Measurements from ENCODE around the gene KLK14.

Gene KLK14

DNA sequence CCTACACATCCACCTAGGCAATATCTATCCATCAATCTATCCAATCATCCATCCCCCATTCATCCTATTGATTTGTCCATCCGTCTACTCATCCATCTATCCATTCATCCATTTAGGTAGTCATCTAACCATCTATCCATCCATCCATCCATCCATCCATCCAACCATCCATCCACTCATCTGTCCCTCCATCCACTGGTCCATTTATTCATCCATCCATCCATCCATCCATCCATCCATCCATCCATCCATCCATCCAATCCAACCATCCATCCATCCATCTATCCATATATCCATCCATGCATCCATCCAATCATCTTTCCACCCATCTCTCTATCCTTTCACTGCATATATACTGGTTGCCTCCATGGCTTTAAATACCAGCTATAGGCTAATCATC is 21.7 kb downstream of the KLK14 start:
- no peak overlapping the region for H3K27ac Mint-ChIP-seq
- TF ChIP-seq, protein P1, sequence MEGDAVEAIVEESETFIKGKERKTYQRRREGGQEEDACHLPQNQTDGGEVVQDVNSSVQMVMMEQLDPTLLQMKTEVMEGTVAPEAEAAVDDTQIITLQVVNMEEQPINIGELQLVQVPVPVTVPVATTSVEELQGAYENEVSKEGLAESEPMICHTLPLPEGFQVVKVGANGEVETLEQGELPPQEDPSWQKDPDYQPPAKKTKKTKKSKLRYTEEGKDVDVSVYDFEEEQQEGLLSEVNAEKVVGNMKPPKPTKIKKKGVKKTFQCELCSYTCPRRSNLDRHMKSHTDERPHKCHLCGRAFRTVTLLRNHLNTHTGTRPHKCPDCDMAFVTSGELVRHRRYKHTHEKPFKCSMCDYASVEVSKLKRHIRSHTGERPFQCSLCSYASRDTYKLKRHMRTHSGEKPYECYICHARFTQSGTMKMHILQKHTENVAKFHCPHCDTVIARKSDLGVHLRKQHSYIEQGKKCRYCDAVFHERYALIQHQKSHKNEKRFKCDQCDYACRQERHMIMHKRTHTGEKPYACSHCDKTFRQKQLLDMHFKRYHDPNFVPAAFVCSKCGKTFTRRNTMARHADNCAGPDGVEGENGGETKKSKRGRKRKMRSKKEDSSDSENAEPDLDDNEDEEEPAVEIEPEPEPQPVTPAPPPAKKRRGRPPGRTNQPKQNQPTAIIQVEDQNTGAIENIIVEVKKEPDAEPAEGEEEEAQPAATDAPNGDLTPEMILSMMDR (IDR thresholded peaks at IDR 0.05): no peak
- no peaks in the 10 kb centered on the region for H3K36me3 Mint-ChIP-seq (ENCODE audit: low read depth)
- H3K4me1 Mint-ChIP-seq: peaks cover 7% of the 10 kb centered on the region
- DNase-seq: no peak
- H3K27me3 Mint-ChIP-seq (ENCODE audit: low read depth, poor library complexity): peaks cover 67% of the 10 kb centered on the region
- no peak overlapping the region for H3K4me3 Mint-ChIP-seq
- H3K9me3 Mint-ChIP-seq: no peaks in the 10 kb centered on the region

DNA sequence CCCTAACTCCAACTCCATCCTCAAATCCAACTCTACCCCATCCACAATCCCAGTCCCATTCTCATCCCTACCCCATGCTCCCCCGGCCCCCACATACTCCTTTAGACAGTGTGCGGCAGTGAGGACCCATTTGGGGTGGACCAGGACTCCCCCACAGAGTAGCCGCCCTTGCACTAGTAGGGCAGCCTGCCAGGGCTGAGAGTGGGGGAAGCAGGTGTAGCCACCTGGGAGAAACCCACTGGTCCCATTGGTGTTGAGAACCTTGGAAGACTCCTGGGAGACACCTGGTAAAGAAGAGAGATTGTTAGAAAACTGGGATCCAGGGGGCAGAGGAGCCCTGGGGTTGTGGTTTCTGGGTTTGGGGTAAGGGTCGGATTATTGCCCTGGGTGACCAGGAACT is 22.4 kb downstream of the KLK14 start:
- DNase-seq: no peak
- Mint-ChIP-seq H3K4me3 (no peak overlapping the region), H3K9me3 (no peaks in the 10 kb centered on the region), H3K27me3 (ENCODE audit: low read depth, poor library complexity) (peaks cover 66% of the 10 kb centered on the region), H3K27ac (no peak overlapping the region), H3K36me3 (ENCODE audit: low read depth) (no peaks in the 10 kb centered on the region), H3K4me1 (peaks cover 3% of the 10 kb centered on the region)
- TF ChIP-seq, protein P1 (IDR thresholded peaks at IDR 0.05): no peak

DNA sequence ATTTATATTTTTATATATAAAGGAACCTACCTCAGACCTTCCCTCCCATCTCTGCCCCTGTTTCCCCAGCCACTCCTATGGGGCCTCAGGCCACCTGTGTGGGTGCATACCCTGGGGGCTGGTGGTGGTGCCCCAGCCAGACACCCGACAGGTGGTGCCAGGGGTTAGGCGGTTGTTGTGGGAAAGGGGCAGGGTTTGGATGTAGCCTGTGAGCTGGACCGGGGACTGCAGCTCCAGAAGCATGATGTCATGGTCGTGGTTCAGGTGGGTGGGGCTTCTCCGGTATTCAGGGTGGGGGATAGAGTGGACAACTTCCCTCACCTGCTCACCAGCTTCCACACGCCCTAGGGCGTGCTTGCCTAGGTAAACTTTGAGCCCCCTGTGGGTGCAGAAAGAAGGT is 23.0 kb downstream of the KLK14 start:
- Mint-ChIP-seq H3K4me1 (no peaks in the 10 kb centered on the region), H3K4me3 (no peak overlapping the region), H3K9me3 (no peaks in the 10 kb centered on the region), H3K36me3 (ENCODE audit: low read depth) (no peaks in the 10 kb centered on the region), H3K27ac (no peak overlapping the region), H3K27me3 (ENCODE audit: low read depth, poor library complexity) (peaks cover 67% of the 10 kb centered on the region)
- TF ChIP-seq, protein P1 (IDR thresholded peaks at IDR 0.05): no peak
- DNase-seq: no peak

DNA sequence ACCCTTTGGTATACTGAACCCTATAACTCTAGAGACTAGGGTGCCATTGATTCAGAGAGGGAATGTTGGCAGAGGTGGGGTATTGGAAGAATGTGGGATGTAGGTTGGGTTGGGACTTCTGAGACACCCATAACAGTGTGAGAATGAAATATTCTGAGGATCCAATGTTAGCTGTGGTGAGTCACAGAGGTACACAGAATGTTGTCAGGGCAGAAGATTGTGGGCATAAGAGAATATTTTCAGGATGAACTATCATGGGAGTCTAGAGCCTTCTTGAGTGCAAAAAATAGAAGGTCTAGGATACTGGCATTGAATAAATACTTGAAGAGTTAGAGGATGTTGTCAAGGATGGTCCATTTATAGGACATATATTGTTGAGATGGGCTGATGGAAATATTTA is 26.8 kb downstream of the KLK14 start:
- Mint-ChIP-seq H3K36me3 (ENCODE audit: low read depth) (no peaks in the 10 kb centered on the region), H3K27me3 (ENCODE audit: low read depth, poor library complexity) (peaks cover 57% of the 10 kb centered on the region), H3K9me3 (no peaks in the 10 kb centered on the region), H3K4me3 (no peak overlapping the region), H3K27ac (no peak overlapping the region), H3K4me1 (no peaks in the 10 kb centered on the region)
- TF ChIP-seq, protein P1 (IDR thresholded peaks at IDR 0.05): no peak
- DNase-seq: no peak

DNA sequence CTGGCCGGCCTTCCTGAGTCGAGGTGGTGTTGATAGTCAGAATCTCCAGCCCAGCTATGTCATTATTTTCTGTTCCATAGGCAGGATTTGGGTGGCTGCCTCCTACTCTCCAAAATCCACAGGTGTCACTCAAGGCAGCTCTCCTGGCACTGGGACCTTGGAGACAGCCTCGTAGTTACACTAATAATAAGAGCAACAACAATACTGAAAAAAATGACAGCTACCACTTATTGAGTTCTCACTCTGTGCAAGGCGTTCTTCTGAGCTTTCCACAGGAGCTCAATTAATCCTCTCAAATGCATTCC is 35.7 kb downstream of the KLK14 start:
- H3K4me3 Mint-ChIP-seq: no peak overlapping the region
- peaks cover 47% of the 10 kb centered on the region for H3K27me3 Mint-ChIP-seq (ENCODE audit: low read depth, poor library complexity)
- no peak for DNase-seq
- TF ChIP-seq, protein P1 (IDR thresholded peaks at IDR 0.05): no peak
- no peak overlapping the region for H3K27ac Mint-ChIP-seq
- H3K36me3 Mint-ChIP-seq (ENCODE audit: low read depth): no peaks in the 10 kb centered on the region
- peaks cover 5% of the 10 kb centered on the region for H3K4me1 Mint-ChIP-seq
- peaks cover 14% of the 10 kb centered on the region for H3K9me3 Mint-ChIP-seq

DNA sequence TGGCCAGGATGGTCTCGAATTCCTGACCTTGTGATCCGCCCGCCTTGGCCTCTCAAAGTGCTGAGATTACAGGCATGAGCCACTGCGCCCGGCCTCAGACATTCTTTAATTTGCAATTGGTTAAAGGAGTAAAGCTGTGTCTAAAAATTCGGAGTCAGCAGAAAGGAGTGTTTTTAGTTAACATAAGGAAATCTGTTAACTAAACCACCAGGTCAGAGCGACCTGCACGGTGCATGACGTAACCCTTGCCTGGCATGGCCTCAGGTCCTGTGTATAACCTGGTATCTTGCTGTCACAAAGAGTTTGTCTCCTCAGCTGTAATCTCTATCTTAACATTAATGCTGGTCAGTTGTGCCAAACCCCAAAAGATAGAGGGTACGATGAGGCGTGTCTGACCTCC is 38.4 kb downstream of the KLK14 start:
- peaks cover 5% of the 10 kb centered on the region for H3K4me1 Mint-ChIP-seq
- H3K4me3 Mint-ChIP-seq: no peak overlapping the region
- peaks cover 5% of the 10 kb centered on the region for H3K9me3 Mint-ChIP-seq
- no peaks in the 10 kb centered on the region for H3K36me3 Mint-ChIP-seq (ENCODE audit: low read depth)
- peaks cover 49% of the 10 kb centered on the region for H3K27me3 Mint-ChIP-seq (ENCODE audit: low read depth, poor library complexity)
- DNase-seq: no peak
- H3K27ac Mint-ChIP-seq: no peak overlapping the region
- TF ChIP-seq, protein P1 (IDR thresholded peaks at IDR 0.05): no peak

Data from nephron progenitor cell (in vitro differentiated cells).